Parathyroid adenoma (tissue), 2 donors: ENCODE measurements around the gene LIN7C.
"Not testable (repeated sequence)": the region's sequence is repeated elsewhere in the genome, so short reads cannot be mapped to it uniquely, and the experiment has no call there.

ENCODE experiments used
- H2AFZ ChIP-seq: fragments of 300-600 bp; sonication (generic); one replicate; pipeline ENCODE4 v1.7.0; 2017; ENCODE audit warnings: antibody characterized with exemption, mild to moderate bottlenecking
- H3K27ac ChIP-seq: fragments of 300-600 bp; sonication (generic); one replicate; pipeline ENCODE4 v1.7.0; 2017
- H3K27me3 ChIP-seq: fragments of 300-600 bp; sonication (generic); one replicate; pipeline ENCODE4 v1.7.0; 2017; ENCODE audit warnings: low read length; ENCODE audit not compliant: control insufficient read depth, insufficient read depth
- H3K36me3 ChIP-seq: fragments of 300-600 bp; sonication (generic); one replicate; pipeline ENCODE4 v1.7.0; 2017; ENCODE audit warnings: low read length; ENCODE audit not compliant: control insufficient read depth, insufficient read depth
- H3K4me1 ChIP-seq: fragments of 300-600 bp; sonication (generic); one replicate; pipeline ENCODE4 v1.7.0; 2017; ENCODE audit warnings: control low read depth
- H3K4me2 ChIP-seq: fragments of 300-600 bp; sonication (generic); one replicate; pipeline ENCODE4 v1.7.0; 2017; ENCODE audit warnings: low read length
- H3K4me3 ChIP-seq: fragments of 300-600 bp; sonication (generic); one replicate; pipeline ENCODE4 v1.7.0; 2017; ENCODE audit warnings: low read depth, low read length
- H3K79me2 ChIP-seq: fragments of 300-600 bp; sonication (generic); one replicate; pipeline ENCODE4 v1.7.0; 2017; ENCODE audit warnings: control low read depth
- H3K9ac ChIP-seq: fragments of 300-600 bp; sonication (generic); one replicate; pipeline ENCODE4 v1.7.0; 2017; ENCODE audit warnings: mild to moderate bottlenecking
- H3K9me3 ChIP-seq: fragments of 300-600 bp; sonication (generic); one replicate; pipeline ENCODE4 v1.7.0; 2017; ENCODE audit warnings: low read length; ENCODE audit not compliant: control insufficient read depth
- CTCF ChIP-seq: fragments of 300-600 bp; sonication (generic); IDR thresholded peaks from one replicate; pipeline ENCODE4 v1.7.0; 2017; ENCODE audit warnings: antibody characterized with exemption, mild to moderate bottlenecking
- donor health status: primary hyperparathyroidism.

Gene LIN7C

DNA sequence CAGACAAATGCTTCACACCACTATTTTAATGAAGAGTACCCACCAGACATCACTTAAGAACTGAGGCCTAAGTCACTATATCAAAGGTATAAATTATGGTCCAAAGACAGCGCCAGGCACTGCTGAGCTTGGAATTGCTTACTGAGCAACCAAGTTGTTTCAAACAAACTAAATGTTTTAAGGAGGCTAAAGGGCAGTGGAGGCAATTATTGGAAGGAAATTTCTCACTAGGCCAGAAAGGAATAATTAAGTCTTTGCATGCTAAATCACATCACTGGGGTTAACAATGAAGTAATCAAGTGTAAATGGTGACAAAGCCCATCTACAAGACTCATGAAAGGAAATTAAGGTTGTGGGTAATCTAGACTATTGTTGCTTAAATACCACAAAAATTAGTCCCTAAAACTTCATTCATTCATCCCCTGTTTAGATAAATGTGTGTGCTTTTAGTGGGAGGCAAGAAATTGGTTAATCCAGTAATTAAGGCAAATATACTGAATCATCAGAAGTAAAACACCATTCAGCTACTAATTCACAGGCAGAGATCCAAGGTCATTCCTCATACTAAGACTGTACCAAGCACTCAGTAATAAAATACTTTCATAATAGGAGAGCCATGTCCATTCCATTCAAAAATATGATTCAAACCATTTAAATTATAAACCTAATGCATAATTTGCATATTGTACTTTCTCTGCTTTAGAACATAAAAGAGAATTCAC, 55.2 kb downstream of the LIN7C start:
- H3K4me1 ChIP-seq: no peaks in the 10 kb centered on the region
- H3K27me3 ChIP-seq: no peaks in the 10 kb centered on the region
- H3K9ac ChIP-seq: no peak overlapping the region
- H2AFZ ChIP-seq: no peak overlapping the region
- no peak overlapping the region for H3K4me2 ChIP-seq
- H3K27ac ChIP-seq: no peak overlapping the region
- H3K79me2 ChIP-seq: peaks cover 2% of the 10 kb centered on the region
- H3K4me3 ChIP-seq: no peak overlapping the region
- no peaks in the 10 kb centered on the region for H3K9me3 ChIP-seq
- no peak for TF ChIP-seq CTCF
- H3K36me3 ChIP-seq: no peaks in the 10 kb centered on the region

DNA sequence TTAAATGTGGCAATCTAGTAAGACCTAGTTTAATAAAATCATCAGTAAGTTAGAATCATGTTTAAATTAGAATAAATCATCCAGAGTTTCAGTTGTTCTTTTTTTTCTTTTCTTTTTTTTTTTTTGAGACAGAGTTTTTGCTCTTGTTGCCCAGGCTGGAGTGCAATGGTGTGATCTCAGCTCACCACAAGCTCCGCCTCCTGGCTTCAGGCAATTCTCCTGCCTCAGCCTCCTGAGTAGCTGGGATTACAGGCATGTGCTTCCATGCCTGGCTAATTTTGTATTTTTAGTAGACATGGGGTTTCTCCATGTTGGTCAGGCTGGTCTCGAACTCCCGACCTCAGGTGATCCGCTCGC, 58.4 kb downstream of the LIN7C start:
- H3K27me3 ChIP-seq, H3K36me3 ChIP-seq, H3K9me3 ChIP-seq, H3K4me1 ChIP-seq, H3K9ac ChIP-seq, H2AFZ ChIP-seq, H3K79me2 ChIP-seq, H3K27ac ChIP-seq, H3K4me3 ChIP-seq, H3K4me2 ChIP-seq: not testable (repeated sequence)

- no peak overlapping the region for H3K9ac ChIP-seq
- H3K4me3 ChIP-seq: no peak overlapping the region
- H3K27me3 ChIP-seq: no peaks in the 10 kb centered on the region
- H3K9me3 ChIP-seq: no peaks in the 10 kb centered on the region
- no peaks in the 10 kb centered on the region for H3K36me3 ChIP-seq
- peaks cover 2% of the 10 kb centered on the region for H3K79me2 ChIP-seq
- H3K27ac ChIP-seq: no peak overlapping the region
- H2AFZ ChIP-seq: no peak overlapping the region
- TF ChIP-seq CTCF: no peak
- H3K4me2 ChIP-seq: no peak overlapping the region
- H3K4me1 ChIP-seq: no peaks in the 10 kb centered on the region
Measured at GRCh38 chr11:27447288-27448183, 59.0 kb downstream of the LIN7C start.

DNA sequence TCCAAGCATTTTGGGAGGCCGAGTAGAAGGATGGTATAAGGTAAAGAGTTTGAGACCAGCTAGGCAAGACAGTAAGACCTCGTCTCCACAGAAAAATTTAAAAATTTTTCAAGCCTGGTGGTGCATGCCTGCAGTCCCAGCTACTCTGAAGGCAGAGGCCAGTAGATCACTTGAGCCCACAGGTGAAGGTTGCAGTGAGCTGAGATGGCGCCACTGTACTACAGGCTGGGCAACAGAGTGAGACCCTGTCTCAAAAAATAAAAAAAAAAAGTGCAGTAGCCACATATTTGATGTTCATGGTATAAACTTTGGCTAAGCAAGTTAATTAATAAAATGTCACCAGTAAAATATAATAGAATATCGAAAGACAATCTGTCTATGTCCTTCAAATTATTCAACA, 60.9 kb downstream of the LIN7C start:
- H3K9ac ChIP-seq: no peak overlapping the region
- no peak overlapping the region for H3K4me3 ChIP-seq
- no peaks in the 10 kb centered on the region for H3K4me1 ChIP-seq
- H3K27ac ChIP-seq: no peak overlapping the region
- H3K36me3 ChIP-seq: no peaks in the 10 kb centered on the region
- no peak overlapping the region for H2AFZ ChIP-seq
- no peak for TF ChIP-seq CTCF
- no peaks in the 10 kb centered on the region for H3K27me3 ChIP-seq
- no peaks in the 10 kb centered on the region for H3K9me3 ChIP-seq
- H3K4me2 ChIP-seq: no peak overlapping the region
- H3K79me2 ChIP-seq: peaks cover 2% of the 10 kb centered on the region

DNA sequence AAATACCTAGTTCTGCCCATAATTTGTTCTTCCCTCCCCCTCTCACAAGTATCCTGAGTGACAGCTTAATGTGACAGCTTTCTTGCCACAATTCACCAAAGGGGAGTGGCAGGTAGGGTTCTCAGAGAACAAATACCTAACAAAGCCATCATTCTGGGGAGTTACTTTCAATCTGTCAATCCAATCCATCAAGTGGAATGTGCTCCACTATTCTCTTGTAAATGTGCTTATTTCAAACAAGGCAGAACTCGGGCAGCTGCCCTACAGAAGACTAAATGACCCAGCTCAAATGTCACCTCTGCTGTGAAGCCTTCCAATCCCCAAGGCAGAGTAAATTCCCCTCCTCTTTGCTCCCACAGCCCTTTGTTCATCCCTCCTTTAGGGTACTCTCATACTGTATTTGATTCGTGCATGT, 61.8 kb downstream of the LIN7C start:
- H3K9ac ChIP-seq: no peak overlapping the region
- no peaks in the 10 kb centered on the region for H3K27me3 ChIP-seq
- no peak overlapping the region for H3K4me3 ChIP-seq
- no peak overlapping the region for H2AFZ ChIP-seq
- peaks cover 2% of the 10 kb centered on the region for H3K79me2 ChIP-seq
- H3K4me2 ChIP-seq: no peak overlapping the region
- no peak for TF ChIP-seq CTCF
- H3K4me1 ChIP-seq: no peaks in the 10 kb centered on the region
- H3K27ac ChIP-seq: no peak overlapping the region
- H3K36me3 ChIP-seq: no peaks in the 10 kb centered on the region
- H3K9me3 ChIP-seq: no peaks in the 10 kb centered on the region
